Nephron progenitor cell (in vitro differentiated cells): ENCODE results near the gene KLF18.

Experiments
- DNase-seq: peaks from one replicate; pipeline ENCODE4 v3.0.0; 2021
- H3K27ac Mint-ChIP-seq: 2 replicates; pipeline ENCODE4 v1.8.0; 2021; ENCODE audit warnings: mild to moderate bottlenecking, moderate library complexity, mixed read lengths
- H3K27me3 Mint-ChIP-seq: 2 replicates; pipeline ENCODE4 v1.8.0; 2021; ENCODE audit warnings: mild to moderate bottlenecking, low read depth, mixed read lengths; ENCODE audit not compliant: poor library complexity
- H3K36me3 Mint-ChIP-seq: 2 replicates; pipeline ENCODE4 v1.8.0; 2021; ENCODE audit warnings: low read depth, mixed read lengths
- H3K4me1 Mint-ChIP-seq: 2 replicates; pipeline ENCODE4 v1.8.0; 2021; ENCODE audit warnings: mixed read lengths
- H3K4me3 Mint-ChIP-seq: 2 replicates; pipeline ENCODE4 v1.8.0; 2021; ENCODE audit warnings: mild to moderate bottlenecking, moderate library complexity, mixed read lengths
- H3K9me3 Mint-ChIP-seq: 2 replicates; pipeline ENCODE4 v1.8.0; 2021; ENCODE audit warnings: mild to moderate bottlenecking, moderate library complexity, mixed read lengths
- CTCF ChIP-seq: fragments of 200-600 bp; sonication (generic); IDR thresholded peaks from 2 replicates; pipeline ENCODE4 v1.5.0; 2021; ENCODE audit warnings: antibody characterized with exemption

KLF18 gene

GRCh38 chr1:44134071-44134920 lies 7.1 kb downstream of the KLF18 start:
- no peaks in the 10 kb centered on the region for H3K36me3 Mint-ChIP-seq
- no peak for TF ChIP-seq CTCF
- no peak overlapping the region for H3K27ac Mint-ChIP-seq
- no peaks in the 10 kb centered on the region for H3K4me1 Mint-ChIP-seq
- no peaks in the 10 kb centered on the region for H3K9me3 Mint-ChIP-seq
- no peak for DNase-seq
- H3K4me3 Mint-ChIP-seq, result no peak overlapping the region
- peaks cover 7% of the 10 kb centered on the region for H3K27me3 Mint-ChIP-seq

GRCh38 chr1:44131411-44131810 lies 10.0 kb downstream of the KLF18 start:
- no peak overlapping the region for H3K27ac Mint-ChIP-seq

GRCh38 chr1:44129616-44130500 lies 11.6 kb downstream of the KLF18 start:
- Mint-ChIP-seq H3K27ac (no peak overlapping the region), H3K9me3 (peaks cover 7% of the 10 kb centered on the region)

More at GRCh38 chr1:44131411-44131810, 10.0 kb downstream of the KLF18 start:
- Mint-ChIP-seq H3K9me3 (peaks cover 7% of the 10 kb centered on the region), H3K36me3 (no peaks in the 10 kb centered on the region), H3K27me3 (peaks cover 18% of the 10 kb centered on the region), H3K4me3 (no peak overlapping the region), H3K4me1 (no peaks in the 10 kb centered on the region)
- no peak for TF ChIP-seq CTCF
- DNase-seq, result no peak

GRCh38 chr1:44120398-44120949 lies 21.0 kb downstream of the KLF18 start:
- no peak overlapping the region for H3K4me3 Mint-ChIP-seq
- H3K27me3 Mint-ChIP-seq, result peaks cover 28% of the 10 kb centered on the region
- no peak for DNase-seq
- peaks cover 5% of the 10 kb centered on the region for H3K4me1 Mint-ChIP-seq
- no peak overlapping the region for H3K27ac Mint-ChIP-seq
- no peak for TF ChIP-seq CTCF
- H3K9me3 Mint-ChIP-seq, result no peaks in the 10 kb centered on the region
- no peaks in the 10 kb centered on the region for H3K36me3 Mint-ChIP-seq

More at GRCh38 chr1:44129616-44130500, 11.6 kb downstream of the KLF18 start:
- Mint-ChIP-seq H3K4me1 (no peaks in the 10 kb centered on the region), H3K4me3 (no peak overlapping the region), H3K36me3 (no peaks in the 10 kb centered on the region), H3K27me3 (peaks cover 25% of the 10 kb centered on the region)
- no peak for TF ChIP-seq CTCF
- DNase-seq, result no peak

GRCh38 chr1:44119525-44119924 lies 21.9 kb downstream of the KLF18 start:
- Mint-ChIP-seq H3K36me3 (no peaks in the 10 kb centered on the region), H3K27me3 (peaks cover 30% of the 10 kb centered on the region), H3K4me1 (peaks cover 5% of the 10 kb centered on the region), H3K4me3 (no peak overlapping the region), H3K27ac (no peak overlapping the region), H3K9me3 (peaks cover 4% of the 10 kb centered on the region)
- no peak for TF ChIP-seq CTCF
- DNase-seq, result no peak
